Activated T-cell treated with anti-CD3 and anti-CD28 coated beads for 24 hours (primary cell): Measurements from ENCODE around the gene JAKMIP1.
A peak's percentile ranks its signal among the peaks of the same experiment; 100 is the strongest.

Experiments
- DNase-seq: peaks from one replicate; pipeline ENCODE4 v3.0.0-alpha.2; 2020; ENCODE audit warnings: low read depth

The JAKMIP1 gene

DNA sequence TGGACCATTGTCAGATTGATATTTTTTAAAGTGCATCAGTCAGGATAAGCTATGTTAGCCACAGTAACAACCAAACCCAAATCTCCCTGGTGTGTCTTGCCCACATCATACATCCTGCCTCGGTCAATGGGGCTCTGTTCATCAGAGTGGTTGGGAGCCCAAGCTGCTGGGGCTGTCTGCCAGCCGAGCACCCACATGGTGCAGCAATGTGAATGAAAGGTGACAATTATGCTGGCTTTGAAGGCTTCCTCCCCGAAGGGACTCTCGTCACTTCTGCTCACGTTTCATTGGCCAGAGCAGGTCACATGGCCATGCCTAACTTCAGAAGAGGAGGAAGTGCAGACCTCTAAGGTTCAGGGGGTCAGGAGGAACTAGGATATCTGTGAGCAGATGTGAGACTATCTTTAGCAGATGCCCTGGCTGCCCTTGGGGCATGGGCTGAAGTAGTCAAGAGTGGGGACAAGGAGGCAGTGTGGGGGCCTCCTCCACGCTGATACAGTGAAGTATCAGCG, 1.3 kb upstream of the JAKMIP1 start:
- DNase-seq, result no peak

DNA sequence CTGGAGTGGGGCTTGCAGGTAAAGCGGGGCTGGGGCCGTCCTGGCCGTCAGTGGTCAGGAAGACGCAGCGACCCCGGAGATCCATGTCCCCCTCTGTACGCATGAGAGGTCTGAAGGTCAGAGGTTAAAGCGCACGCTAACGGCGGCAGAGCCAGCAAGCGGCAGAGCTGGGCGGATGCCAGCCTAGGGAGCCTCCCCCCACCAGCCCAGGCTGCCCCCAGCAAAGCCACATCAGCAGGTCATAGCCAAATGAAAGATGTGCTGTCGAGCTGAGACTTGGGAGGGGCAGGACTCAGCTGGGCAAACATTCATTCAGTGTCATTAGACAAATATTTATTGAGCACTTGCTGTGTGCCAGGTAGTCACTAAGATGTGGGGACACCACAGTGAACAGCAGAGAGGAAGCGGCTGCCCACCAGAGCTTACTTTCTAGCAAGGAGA, 593 bp upstream of the JAKMIP1 start:
- DNase-seq, result no peak

DNA sequence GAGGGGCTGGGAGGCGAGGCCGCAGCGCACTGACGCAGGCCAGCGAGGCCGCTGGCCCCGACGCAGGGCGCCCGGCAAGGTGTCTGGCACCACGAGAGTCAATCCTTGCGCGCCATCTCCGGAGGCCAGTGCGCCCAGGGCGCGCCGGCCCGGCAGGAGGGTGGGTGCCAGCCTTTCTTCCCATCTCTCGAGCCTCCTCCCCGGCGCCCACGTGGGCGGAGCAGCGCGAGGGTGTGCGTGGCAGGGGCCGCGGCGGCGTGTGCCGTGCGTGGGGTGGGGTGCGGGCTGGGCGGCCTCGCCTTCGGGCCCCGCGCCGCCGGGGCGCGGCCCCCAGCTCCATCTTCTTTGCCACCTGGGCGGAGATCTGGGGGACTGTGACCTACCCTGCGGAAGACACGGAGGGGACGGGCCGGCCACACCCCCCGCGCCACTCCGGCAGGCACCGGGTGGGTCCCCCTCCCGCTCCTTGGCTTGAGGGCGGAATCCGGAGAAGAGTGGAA, 877 bp downstream of the JAKMIP1 start:
- no peak for DNase-seq

DNA sequence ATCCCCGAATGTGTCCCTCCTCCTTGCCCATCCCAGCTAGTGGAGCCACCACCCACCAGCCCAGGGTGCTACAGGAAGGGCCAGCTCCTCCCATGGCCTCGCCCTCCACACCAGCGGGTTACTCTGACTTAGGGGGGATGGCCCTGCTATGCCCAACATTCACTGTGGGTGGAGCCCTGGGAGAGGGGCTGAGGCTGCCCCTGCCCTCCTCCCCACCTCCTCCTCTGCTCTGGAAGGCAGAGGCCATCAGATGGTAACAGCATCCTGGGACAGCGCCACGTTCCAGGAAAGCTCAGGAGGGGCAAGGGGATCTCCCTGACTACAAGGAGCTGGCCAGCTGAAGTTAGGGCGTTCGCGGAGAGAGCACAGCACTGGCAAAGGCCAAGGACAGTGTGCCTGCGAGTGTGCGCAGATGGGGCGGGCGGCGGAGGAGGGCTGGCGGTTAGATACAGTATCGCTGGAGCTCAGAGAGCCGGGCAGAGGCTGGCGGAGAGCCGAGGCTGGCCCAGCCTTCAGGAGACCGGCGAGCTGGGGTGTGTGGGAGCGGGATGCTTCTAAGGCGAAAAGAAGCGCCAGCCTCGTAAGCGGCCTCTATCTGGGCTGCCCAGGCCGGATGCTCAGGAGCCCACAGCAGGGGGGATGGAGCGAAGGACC, 1.5 kb downstream of the JAKMIP1 start:
- DNase-seq, result no peak

DNA sequence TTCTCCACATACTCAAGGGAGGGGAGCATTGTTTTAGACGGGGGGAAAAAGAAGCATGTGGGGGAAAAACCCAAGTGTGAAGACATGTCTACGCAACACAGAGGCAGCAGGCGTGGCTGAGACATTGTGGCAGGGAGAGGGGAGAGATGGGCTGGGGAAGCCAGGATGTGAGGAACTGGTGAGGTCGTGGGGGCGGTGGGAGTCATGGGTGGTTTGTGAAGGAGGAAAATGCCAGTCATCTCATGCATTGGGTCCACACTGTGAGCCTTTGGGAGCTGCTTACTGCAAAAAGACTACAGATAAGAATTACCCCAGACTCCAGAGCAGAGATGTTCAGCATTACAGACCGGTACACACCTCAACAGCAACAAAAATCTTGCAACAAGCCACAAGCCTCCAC, 2.1 kb downstream of the JAKMIP1 start:
- peak; percentile 54 for DNase-seq

DNA sequence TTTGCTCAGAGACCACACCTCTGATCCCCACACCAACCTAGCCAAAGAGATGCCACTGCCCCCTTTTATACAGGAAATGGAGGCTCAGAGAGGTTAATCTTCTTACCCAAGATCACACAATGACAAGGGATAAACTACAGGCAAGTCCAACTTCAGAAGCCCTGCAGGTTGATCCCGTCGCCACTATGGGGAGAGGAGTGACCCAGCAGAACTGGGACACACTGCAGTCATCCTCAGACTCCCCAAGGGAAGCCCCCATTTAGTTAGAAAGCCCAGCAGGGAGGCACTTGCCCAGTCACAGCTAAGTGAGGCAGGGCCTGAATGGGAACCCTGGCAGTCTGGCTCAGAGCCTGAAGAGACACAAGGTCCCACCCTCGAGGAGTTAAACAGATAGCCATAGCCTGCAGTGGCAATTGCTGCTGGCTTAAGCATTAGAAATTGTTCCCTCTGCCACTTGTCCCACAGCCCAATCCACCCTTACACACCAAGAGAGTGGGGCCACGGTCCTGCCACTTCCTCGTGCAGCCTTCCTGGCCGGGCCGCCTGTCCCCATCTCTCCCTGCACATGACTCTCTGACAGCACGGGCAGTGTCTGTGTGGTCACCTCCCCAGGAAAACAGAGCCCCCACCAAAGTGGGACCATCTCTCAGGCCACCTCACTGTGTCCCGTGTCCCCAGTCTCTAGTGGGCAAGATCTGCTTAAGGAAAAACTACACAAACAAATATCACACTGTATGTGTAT, 2.7 kb downstream of the JAKMIP1 start:
- no peak for DNase-seq

DNA sequence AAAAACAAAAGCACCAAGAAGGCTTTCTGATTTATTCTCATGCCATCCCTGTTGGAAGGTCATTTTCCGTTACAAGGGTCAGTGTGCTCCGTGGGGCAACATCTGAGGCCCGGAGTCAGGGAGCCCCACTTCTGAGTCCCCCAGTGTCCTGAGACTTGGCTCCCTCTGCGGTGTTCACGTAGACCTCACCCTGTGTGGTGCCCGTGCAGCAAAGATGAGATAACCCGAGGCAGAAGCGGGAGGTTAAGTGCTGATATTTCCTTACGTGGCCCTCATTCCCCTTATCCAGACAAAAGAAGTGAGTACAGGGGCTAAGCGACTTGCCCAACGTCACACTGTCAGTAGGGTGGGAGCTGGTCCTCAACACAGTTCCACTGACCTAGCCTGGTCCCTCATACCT, 3.5 kb downstream of the JAKMIP1 start:
- no peak for DNase-seq

DNA sequence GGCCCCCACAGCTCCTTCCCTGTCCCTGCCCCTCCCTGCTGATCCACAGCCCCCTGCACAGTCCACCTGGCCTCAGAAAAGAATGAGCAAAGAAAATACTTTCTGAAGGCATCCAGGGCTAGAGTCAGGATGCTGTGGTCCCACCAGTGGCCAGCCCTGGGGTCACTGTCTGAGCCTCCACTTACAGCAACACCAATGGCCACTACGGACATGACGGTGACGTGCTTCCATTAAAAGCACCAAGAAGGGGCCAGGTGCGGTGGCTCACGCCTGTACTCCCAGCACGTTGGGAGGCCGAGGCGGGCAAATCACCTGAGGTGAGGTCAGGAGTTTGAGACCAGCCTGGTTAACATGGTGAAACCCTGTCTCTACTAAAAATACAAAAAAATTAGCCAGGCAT, 4.0 kb downstream of the JAKMIP1 start:
- no peak for DNase-seq

DNA sequence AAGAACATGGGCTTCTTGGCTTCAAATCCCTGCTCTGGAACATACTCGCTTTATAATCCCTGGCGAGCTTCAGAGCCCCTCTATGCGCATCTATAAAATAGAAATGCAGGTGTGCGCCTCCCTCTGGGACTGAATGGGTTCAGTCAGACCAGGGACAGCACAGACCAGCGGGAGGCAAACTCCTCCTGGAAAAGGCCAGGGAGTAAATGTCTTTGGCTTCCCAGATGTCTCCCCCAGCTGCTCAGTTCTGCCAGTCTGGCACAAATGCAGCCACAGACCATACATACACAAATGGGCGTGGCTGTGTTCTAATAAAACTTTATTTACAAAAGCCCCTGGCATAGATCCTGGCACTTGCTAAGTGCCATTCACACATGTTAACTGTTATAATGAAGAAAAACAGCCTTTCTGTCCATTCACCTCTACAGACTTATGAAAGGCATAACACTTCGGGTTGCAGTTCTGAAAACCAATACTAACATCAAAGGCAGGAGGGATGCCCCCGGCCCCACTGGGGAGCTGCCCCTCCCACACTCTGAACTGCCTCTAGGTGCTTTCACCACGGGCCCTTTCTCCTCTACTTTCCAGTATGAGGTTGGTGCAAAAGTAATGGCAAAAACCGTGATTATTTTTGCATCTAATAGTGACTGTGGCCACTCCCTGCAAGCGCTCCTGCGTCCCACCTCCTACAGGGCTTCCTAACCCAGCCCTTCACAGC, 4.6 kb downstream of the JAKMIP1 start:
- DNase-seq, result no peak

DNA sequence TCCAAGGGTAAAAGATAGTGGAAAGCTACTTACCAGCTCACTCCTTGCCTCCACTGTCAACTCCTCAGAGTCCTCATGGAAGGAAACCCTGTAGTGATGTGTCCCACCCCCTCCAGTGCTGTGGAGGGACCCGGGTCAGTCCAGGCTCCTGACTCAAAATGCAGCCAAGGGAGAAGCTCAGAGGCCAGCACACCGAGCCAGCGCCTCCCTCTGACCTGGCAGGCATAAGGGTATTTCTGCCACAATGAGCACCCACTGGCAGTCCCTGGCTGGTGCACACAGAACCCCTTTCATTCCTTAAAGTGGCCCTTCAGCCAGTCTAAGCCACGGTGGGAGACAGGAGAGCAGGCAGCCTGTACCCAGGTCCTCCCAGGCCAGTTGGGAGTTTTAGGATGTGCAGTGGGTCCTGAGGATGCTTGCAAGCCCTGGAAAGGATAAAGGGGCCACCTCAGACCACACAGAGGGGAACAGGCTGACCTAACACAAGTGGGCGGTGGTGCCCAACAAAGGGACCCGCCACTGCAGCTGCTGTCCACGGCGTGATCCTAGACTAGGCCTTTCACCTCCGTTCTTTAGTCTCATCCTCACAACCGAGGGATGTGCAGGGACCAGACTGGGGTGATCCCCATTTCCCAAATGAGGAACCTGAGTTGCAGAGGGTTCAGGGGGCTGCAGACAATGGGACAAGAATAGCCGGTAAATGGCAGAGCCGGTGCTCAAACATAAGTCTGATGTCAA, 5.7 kb downstream of the JAKMIP1 start:
- DNase-seq, result no peak

DNA sequence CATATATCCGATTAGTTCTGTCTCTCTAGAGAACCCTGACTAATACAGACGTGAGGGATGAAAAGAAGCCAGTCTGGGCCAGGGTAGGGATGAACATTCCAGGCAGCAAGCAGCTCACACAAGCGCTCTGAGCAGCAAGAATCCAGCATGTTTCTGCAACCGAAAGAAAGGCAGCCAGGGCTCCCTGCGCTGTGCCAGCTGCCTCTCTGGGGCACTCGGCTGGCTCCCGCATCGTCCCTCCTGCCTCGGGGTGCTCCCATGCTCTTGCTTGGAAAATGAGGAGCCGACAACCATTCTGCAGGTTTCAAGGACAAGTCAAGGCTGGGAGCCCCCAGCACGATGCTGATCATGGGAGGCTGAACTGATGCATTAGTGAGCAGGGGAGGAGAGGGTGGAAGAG, 7.0 kb downstream of the JAKMIP1 start:
- DNase-seq, result no peak

DNA sequence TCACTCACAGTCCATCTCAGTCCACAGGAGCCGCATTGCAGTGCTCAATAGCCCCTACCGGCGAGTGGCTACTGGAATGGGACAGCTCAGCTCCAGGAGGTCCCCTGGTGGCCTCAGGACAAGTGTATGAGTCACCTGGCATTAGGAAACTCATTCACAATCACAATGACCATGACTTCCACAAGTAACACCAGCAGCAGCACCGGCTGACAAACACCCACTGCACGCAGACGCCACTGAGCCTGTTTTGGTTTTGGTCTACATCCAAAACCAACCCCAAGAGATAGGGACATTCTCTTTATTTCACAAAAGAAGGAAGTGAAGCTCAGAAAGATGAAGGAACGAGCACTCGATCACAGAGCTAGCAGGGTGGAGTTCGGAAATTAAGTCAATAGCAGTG, 8.1 kb downstream of the JAKMIP1 start:
- no peak for DNase-seq

DNA sequence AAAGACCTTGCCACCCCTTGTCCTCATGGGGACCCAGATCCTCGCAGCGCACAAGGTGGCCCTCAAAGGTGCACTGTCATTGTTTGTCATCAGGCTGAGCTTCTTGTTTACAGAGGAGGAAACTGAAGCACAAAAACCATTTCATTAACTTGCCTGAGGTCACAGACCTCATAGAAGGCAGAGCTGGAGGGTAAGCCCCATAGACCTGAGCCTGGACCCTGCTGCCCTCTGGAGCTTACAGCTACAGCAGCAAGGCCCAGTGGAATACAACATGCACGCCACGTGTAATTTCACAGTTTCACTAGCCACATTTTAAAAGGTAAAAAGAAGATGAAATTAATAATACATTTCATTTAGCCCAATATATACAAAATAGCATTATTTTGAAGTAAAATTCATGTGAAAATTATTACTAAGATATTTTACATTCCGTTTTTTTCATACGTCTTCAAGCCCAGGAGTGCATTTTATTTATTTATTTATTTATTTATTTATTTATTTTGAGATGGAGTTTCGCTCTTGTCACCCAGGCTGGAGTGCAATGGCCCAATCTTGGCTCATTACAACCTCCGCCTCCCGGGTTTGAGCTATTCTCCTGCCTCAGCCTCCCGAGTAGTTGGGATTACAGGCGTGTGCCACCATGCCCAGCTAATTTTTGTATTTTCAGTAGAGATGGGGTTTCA, 8.8 kb downstream of the JAKMIP1 start:
- no peak for DNase-seq

DNA sequence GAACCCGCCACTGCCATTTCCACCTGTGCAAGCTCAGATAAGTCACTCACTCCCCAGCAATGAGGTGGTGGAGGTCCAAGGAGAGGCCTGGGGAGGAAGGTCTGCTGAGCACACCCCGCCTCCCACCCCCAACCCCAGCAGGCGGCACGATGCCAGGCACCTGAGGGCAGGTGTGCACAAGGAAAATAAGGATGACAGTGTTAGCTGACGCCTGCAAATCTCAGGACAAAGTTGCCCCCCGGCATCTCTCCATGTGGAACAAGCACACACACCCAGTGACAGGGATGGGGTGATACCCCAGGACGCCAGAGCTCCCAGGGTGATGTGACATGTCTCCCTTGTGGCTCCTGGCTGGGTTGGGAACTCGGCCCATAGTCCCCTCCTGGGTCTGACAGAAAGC, 9.9 kb downstream of the JAKMIP1 start:
- no peak for DNase-seq

DNA sequence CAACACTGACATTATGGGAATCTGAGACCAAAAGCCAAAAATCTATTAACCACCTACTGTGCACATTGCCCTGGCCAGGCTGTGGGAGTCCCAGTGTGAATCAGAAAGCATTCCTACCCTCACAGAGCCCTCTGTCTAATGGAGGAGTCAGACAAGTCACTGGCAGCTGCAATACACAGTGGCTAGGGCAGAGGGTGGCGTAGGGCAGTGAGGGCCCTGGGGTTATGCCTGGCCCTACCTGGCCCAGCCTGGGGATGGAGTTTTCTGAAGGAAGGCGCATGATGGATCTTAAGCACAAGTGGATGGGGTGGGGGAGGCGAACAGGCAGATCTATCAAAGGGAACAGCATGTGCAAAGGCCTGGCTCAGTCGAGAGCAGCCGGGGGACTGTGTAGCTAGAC, 10.8 kb downstream of the JAKMIP1 start:
- no peak for DNase-seq

DNA sequence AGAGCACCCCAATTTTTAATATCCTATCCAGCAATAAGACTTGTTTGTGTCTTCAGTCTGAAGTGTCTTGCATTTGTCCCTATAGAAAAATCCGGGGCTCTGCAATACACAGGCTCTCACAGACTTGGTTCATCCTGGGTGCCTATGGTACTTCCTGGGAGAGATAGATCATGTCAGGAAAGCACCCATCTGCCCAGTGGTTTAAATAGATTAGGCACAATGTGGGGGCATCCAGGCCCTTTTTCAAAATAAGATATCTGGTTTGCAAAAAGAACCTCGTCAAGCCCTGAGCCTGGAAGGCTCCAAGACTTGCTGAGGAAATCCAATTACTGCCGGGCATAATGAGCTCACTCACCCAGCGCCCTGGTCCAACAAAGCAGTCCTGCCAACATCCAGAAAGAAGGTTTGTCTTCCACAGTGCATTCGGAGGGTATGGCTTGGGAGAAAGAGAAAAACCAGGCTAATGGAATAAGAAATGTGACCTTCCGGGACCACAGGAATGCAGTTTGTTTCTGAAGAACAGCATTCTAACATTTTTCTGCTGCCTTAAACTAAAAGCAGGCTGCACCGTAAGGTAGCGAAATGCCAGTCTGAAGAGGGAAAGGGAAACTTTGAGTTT, 11.6 kb downstream of the JAKMIP1 start:
- DNase-seq, result no peak

DNA sequence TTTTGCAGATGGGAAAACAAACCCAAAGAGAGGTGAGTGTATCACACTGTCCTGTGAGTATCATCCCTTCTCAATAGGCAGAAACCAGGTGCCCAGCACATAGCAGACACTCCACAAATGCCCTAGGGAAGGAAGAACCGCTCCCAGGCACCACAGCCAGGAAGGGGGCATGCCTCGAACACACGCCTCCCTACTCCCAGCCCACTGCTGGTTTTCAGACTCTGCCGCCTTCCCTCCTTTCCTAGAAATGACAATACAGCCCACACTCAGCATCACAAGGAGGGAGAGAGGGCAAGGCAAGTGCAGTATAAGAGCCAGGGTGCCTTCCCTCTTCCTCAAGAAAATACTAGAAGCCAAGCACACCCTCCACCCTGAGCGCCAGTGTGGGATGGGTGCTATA, 16.2 kb downstream of the JAKMIP1 start:
- no peak for DNase-seq

DNA sequence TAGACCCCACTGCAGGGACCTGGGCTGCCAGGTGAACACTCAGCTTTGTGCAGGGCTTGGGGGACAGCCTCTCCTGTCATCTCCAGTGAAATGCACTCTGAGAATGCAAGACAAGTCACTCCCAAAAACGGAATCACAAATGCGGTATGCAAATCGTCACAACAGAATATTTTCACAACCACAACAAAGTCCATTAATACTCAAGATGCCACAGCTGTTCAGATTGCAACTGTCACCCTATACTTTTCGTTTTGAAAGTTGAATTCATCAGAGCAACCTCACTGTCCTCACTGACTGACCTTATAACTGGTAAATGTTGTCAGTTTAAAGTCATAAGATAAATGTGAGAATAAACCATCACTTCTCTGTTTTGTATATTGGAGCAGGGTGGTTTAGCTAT, 16.6 kb downstream of the JAKMIP1 start:
- no peak for DNase-seq

DNA sequence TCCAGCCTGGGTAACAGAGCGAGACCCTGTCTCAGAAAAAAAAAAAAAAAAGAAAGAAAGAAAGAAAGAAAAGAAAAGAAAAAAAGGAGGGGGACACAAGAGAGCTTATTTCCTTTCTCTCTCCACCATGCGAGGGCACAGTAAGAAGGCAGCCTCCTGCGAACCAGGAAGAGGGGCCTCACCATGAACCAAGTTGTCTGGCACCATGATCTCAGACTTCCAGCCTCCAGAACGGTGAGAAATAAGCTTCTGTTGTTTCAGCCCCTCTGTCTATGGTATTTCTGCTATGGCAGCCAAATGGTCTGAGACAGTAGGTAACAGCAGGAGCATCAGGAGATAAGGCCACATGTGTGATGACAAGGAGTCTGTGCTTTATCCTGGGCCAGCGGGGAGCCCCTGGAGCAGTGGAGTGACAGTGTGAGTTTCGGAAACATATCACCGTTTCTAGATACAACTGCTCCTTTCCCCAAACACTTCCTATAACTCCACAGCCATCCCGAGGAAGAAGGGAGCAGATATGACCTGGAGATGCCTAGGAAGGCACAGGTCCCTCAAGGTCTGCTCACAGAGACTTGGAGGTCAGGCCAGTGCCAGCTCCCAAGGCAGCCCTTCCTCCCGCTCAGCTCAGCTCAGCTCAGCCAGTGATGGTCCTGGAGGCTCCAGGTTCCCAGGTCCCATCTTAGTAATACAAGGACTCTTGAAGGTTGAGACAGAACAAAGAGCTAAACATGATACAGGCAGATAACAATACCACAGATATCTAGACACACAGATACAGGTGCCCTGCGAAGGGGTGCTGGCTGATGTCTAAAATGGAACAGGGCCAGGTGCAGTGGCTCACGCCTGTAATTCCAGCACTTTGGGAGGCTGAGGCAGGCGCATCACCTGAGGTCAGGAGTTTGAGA, 17.7 kb downstream of the JAKMIP1 start:
- no peak for DNase-seq
